8988T (cell line): Measurements from ENCODE around the gene MBNL1.
"Not testable (repeated sequence)": the region's sequence is repeated elsewhere in the genome, so short reads cannot be mapped to it uniquely, and the experiment has no call there.

Experiments used
- DNase-seq: peaks from one replicate; pipeline ENCODE4 v3.0.0; 2011

MBNL1 gene

DNA sequence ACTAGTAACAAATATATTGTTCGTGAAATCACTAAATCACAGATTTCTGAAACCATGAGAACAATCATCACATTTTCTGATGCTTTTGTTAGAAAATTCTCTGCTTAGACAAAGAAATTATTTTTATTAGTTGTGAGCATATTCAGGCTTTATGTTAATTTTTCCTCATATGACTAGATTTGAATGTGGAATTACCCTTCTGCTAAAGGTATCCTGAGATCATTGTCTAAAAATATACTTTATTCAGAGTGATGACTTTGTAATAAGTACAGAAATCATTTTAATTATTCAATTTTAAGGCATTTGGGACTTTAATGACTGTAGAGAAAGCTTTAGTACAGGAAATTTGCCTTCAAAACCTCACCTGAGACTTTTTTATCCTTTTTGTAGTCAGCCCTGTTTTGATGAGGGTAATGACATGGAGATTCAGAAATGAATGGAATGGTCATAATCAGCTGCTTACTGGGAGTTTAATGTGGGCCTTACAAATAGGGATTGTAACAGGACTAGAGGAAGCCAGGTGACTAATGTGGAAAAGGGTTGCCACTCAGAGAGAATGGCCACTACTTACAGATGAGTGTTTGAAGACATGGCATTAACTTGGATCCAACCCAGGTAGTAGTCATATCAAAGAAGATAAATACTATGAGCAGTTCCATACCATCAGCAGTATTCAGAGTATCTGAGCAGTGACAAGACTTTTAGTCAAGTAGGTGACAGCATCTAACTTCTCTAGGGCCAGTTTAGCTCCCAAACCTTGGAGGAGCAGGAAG, 148.3 kb downstream of the MBNL1 start:
- DNase-seq: no peak

DNA sequence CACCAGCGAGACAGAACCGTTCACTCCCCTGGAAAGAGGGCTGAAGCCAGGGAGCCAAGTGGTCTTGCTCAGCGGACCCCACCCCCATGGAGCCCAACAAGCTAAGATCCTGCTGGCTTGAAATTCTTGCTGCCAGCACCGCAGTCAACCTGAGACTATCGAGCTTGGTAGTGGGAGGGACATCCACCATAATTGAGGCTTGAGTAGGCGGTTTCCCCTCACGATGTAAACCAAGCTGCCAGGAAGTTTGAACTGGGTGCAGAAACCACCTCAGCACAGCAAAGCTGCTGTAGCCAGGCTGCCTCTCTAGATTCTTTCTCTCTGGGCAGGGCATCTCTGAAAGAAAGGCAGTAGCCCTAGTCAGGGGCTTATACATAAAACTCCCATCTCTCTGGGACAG, 151.0 kb downstream of the MBNL1 start:
- DNase-seq: no peak

DNA sequence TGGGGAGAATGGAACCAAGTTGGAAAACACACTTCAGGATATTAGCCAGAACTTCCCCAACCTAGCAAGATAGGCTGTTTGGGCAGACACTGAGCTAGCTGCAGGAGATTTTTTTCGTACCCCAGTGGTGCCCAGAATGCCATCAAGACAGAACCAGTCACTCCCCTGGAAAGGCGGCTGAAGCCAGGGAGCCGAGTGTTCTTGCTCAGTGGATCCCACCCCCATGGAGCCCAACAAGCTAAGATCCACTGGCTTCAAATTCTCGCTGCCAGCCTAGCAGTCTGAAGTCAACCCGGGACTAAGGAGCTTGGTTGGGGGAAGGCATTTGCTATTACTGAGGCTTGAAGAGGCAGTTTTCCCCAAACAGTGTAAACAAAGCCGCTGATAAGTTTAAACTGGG, 152.4 kb downstream of the MBNL1 start:
- no peak for DNase-seq

DNA sequence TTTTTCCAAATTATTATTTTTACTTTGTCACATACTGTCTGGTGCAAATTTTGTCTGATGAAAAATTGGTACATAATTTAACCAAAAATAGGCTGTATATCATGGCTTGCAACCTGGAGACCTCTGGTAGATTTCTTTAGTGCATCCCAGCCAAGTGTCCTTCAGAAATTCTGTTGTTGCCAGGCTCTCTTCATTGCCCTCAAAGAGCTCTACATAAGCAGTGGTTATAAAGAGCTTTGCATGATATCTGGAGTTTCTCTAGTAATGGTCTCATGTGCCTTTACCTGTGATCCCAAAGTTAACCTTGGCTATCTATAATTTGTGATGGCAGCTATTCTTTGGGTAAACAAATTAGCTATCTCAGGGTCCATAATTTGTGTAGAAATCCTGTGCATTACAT, 157.7 kb downstream of the MBNL1 start:
- DNase-seq: no peak

DNA sequence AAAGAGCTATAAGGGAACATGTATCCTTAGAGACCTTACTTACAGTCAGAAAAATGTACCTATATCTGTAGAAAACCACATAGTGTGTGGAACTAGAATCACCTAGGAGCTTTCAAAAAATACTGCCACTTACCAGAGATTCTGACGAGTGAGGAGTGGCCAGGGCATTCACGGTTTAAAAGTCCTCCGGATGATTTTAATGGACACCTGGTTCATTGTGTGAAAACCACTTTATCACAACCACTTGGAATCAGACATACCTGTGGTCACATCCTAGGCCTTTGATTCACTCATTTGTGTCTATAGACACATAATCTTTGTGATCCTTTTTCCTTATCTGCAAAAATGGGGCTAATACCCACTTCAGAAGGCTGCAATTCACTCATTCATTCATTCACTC, 159.8 kb downstream of the MBNL1 start:
- no peak for DNase-seq

DNA sequence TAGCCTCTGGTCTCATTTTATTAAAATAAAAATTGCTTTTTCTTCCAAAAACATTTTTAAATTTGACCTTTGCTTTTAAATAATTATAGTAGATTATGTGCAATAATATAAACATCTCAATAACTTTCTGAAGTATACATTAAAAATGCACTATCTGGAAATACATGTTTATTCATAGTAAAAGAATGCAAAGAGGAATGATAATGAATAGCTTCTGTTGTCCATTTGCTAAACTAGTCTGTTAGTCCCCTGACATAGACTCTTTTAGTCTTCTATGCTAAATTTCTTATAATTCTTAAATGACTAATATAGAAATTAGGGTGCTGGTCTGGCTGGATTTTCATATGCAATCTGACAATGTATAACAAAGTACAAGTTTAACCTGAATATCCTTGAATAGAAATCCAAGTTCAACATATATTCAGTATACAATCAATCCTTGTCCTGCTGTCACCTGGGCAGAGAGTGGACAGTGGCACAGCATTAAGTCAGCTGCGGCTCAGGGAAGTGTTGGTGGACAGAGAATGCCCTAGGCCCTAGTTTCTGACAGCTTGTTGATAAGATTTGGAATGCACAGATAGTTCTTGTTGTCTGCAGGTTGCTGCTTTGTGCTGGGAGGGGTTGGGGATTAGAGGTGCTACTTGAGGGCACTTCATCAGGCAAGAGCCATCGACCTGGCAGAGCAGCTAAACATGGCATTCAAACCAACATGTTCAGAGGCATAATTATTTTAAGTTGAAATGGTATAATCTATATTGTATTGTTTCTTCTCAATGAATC, 161.7 kb downstream of the MBNL1 start:
- DNase-seq: no peak

DNA sequence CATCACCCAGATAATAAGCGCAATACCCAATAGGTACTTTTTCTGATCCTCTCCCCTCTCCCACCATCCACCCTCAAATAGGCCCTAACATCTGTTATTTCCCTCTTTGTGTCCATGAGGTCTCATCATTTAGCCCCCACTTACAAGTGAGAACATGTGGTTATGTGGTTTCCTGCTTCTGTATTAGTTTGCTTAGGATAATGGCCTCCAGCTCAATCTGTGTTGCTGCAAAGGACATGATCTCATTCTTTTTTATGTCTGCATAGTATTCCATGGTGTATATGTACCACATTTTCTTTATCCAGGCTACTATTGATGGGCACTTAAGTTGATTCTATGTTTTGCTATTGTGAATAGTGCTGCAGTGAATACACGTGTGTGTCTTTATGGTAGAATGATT, 165.4 kb downstream of the MBNL1 start:
- DNase-seq: no peak

DNA sequence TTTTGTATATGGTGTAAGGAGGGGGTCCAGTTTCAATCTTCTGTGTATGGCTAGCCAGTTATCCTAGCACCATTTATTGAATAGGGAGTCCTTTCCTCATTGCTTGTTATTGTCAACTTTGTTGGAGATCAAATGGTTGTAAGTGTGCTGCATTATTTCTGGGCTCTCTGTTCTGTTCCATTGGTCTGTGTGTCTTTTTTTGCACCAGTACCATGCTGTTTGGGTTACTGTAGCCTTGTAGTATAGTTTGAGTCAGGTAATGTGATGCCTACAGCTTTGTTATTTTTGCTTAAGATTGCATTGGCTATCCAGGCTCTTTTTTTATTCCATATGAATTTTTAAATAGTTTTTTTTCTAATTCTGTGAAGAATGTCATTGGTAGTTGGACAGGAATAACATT, 166.5 kb downstream of the MBNL1 start:
- DNase-seq: not testable (repeated sequence)

DNA sequence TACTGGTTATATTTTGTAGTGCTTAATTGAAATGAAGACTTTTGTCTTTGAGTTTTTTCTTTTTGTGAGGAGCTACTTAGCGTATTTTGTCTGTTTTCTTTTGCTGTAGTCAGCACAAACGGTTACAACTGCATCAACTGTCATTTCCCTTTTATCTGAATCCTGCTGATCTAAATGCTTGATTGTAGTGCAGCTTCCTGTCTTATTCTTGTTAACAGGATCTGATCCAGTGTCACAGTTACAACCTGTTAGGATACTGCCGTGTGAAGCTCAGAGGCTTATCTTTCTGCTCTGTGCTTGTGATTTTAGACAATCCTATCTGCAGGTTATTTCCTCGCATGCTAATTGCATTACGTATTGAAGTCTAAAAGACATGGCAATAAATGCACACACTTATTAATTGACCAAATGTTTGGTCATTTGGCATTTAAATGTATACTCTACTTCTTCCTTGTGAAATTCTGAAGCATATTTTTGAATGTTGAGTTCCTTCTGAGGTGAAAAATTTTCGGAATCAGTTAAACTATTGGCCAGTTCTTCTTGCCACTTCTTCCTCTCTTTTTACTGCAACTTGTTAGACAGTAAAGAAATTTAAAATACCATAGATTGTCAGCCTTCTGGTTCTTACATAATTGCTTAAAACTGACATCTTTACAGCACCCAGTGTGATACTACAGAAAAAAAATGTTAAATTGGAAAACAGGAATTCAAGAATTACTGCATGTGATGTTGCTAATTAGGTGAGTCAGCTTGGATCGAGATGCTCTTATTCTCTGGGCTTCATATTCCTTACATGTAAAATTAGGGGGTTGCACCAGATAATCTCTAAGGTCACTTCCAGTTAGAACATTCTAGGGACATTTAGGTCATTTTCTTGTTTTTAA, 168.2 kb downstream of the MBNL1 start:
- DNase-seq: no peak

DNA sequence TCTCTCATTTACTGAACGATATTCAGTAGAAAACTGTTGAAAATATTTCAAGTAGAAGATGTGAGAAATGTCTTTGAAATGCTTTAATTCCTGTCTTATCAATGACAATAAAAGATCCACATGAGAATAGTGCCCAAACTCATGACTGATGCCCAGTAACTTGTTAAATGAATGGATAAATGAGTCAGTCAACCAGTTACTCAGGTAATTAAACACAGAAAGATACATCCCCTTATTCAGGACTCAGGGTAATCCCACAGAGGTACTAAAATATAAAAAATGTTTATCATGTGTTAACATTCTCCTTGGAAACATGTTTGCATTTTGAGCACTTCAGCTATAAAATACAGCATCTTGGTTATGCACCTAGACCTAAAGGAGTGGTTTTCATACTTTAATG, 169.5 kb downstream of the MBNL1 start:
- no peak for DNase-seq

DNA sequence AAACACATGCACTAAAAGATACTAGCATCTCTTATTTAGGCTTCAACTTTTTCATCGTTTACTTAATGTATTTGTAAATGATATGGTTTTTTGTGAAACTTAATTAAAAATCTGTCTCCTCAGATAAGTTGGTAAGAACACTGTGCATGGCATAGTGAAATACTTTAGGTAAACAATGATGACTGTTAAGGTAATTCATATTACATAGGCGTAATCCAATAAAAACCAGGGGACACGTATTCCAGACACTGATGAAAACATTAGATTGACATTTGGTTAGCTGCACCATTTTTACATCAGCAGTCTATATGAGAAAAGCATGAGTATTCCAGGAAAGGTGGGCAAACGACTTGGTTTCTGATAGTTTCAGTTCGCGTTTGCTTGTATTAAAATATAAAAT, 170.0 kb downstream of the MBNL1 start:
- DNase-seq: no peak

DNA sequence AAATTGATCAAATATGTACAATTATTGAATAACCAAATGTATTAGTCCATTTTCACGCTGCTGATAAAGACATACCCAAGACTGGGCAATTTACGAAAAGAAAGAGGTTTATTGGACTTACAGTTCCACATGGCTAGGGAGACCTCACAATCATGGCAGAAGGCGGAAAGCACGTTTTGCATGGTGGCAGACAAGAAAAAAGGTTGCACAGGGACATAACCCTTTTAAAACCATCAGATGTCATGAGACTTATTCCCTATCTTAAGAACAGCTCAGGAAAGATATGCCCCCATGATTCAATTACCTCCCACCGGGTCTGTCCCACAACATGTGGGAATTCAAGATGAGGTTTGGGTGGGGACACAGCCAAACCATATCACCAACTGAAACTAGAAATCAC, 171.5 kb downstream of the MBNL1 start:
- DNase-seq: not testable (repeated sequence)

DNA sequence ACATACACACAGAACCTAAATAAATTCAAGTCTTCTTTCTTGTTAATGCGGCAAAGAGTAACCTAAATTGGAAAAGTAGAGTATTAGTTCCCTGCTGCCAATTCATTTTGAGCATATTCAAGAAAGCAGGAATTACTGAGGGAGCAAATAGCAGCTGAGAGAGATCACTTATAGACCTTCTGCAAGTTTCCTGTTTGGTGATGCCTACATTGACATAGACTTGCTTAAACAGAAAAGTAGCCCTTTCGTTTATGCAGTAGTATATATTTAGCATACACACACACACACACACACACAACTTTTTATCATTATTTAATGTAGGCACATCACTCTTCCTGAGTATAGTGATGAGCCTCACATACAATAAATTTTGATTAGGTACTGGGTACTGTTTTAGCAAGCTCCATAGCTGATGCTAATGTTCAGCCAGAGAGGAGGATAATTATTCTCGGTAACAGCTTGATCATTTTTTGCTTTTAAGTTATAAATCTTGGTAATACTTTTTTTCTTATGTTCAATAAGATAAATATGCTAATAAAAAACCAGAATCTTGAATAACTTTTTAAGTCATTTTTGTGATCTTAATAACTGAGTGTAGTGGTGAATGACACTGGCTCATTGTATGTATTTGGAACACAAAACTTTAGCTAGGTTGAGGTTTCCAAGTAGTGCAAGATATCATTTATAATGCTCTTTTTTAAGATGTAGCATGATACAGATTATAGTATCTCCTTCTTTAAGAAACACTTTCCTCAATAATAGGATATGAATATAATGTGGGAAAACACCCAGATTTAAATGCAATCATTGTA, 174.7 kb downstream of the MBNL1 start:
- DNase-seq: no peak

DNA sequence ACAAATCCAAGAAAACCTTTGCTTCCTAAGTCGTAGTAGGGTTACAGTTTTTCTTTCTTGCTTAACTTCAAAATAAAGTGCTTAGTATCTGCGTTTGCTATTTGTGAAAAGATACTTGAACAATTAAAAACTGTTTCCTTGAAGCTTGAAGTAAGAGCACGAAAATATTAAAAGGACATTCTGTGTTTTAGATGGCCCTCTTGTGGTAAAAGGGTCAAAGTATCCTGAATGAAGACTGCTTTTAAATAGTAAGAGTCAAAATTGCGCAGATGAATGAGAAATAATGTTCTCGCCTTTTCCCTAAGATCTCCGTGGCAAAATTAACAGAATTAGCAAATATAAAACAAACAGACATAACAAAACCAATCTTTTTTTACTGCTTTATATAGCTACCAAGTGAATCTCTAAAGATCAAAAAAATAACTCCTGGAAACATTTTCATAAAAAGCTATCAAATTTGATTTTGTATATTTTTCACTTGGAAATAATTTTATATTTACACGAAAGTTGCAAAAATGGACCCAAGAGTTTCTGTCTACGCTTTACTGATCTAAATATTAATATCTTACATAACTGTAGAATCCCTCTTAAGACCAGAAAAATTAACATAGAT, 175.4 kb downstream of the MBNL1 start:
- DNase-seq: no peak

DNA sequence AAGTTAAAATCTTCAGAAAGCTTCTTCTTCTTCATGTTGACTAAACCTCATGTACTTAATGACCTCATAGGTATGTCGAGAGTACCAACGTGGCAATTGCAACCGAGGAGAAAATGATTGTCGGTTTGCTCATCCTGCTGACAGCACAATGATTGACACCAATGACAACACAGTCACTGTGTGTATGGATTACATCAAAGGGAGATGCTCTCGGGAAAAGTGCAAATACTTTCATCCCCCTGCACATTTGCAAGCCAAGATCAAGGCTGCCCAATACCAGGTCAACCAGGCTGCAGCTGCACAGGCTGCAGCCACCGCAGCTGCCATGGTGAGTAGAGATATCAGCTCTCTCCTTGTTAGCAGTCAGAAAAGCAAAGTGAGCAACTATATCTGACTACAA, 176.5 kb downstream of the MBNL1 start:
- DNase-seq: no peak

DNA sequence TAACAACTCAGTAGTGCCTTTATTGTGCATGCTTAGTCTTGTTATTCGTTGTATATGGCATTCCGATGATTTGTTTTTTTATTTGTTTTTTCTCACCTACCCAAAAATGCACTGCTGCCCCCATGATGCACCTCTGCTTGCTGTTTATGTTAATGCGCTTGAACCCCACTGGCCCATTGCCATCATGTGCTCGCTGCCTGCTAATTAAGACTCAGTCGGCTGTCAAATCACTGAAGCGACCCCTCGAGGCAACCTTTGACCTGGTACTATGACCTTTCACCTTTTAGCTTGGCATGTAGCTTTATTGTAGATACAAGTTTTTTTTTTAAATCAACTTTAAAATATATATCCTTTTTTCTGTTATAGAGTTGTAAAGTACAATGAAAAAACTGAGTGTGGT, 177.8 kb downstream of the MBNL1 start:
- no peak for DNase-seq

DNA sequence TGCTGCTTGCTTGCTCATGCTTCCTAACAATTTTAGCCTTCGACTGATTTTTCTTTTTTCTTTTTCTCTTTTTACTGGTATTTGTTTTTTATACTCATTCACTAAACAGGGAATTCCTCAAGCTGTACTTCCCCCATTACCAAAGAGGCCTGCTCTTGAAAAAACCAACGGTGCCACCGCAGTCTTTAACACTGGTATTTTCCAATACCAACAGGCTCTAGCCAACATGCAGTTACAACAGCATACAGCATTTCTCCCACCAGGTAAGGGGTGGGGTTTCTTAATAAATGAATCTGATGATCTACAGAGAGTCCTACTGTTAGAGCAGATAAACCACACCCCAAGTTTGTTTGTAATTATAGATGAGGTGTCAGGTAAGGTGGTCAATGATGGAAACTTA, 178.8 kb downstream of the MBNL1 start:
- no peak for DNase-seq

DNA sequence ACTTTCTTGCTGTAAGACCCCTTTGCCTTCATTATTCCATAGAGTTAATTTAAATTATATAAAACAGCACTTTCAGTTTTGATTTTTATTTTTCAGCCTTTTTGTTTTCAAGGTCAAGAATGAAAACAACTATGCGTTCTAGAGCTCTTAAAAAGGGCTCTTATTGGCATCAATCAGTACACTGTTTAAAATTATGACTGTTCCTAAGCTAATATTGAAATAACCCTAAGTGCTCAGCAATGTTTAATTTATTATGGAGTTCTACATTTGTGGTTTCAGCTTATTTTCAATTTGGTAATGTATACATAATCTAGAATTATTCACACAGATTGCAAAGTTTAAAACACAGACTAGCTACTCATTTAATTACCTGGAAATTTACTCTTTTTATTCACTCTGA, 179.4 kb downstream of the MBNL1 start:
- no peak for DNase-seq

DNA sequence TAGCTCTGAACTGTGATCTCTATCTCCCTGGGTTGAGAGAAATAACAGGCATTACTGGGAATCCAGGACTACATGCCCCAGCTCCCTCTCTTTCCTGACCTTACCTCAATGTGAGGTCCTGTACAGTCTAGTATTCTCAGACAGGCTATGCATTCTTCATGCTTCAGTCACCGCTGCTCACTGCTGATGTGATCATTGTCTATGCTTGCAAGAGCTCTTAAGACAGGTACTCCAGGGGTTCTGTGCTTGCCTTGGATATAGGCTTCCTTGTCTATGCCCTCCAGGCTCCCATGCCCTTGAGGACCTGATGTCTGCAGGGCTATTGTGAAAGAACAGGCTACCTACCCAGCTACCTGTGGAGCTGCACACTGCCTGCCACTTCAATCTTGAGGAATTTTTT, 183.6 kb downstream of the MBNL1 start:
- no peak for DNase-seq

DNA sequence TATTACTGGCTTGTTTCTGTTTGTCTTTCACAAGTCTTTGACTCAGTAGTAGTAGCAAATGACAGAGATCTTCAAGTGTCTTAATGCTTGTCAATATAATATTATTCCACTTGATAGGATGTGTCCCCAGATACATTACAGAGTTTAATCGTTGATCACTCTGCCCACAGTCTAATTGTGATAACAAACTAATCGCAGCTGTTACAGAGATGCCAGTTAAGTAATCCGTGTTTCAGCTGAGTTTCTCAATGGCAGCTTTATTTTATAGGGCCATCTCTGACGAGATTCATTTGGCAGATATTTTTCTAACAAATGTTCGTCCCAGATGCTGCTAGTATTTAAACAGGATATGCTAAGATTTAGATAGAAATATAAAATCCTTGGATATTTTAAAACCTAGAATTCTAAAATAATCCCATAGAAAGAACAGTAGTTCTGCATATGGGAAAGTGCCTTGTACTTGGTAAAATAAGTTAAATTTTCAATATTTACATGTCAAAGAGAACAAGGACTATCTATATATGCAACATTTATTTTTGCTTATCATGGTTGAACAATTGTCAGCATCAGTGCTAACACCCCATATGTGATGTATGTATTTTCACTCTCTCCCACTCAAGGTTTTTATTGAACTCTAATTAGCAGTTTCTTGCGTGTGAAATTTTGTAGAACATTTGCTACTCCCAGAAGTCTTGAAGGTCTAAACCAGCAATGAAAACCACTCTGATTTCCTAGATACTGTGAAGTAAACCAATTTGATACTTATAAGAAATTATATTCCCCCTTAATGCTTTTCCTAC, 185.5 kb downstream of the MBNL1 start:
- no peak for DNase-seq

DNA sequence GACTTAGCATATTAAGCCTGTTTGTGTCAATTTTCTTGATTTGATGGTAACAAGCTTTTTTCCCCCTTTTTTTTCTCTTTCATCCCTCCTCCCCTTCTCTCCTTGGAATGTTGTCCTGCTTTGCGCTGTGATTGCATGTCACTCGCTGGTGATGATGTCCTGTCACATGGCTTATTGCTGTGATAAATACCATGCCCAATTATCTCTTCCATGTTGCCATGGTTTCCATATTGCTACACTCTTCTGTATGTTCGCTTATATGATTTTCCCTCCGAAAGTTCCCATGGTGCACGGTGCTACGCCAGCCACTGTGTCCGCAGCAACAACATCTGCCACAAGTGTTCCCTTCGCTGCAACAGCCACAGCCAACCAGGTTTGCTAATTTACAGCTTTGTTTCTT, 187.3 kb downstream of the MBNL1 start:
- no peak for DNase-seq
